Natural killer cell (primary cell): ENCODE data around the gene LIN54. TPM values are rescaled to one million over a fixed set of nuclear protein-coding genes. Genes with fewer than 3 reads are reported as not detected.

Source experiments
- ATAC-seq, 3 donors: fragments of 150-1000 bp in 2 of 3; fragments of 200-7000 bp in 1 of 3; cut with Tn5 transposase; 1 replicate in 1 of 3; 2 replicates in 2 of 3; pipeline ENCODE4 v1.10.0; 2021; ENCODE audit warnings: mild to moderate bottlenecking in 2 of 3, moderate library complexity in 2 of 3
- DNase-seq, 2 donors: peaks; one replicate each; pipeline versions ENCODE4 v3.0.0 to v3.0.0-alpha.2; 2013 to 2021; ENCODE audit warnings: mixed read lengths in 1 of 2
- H3K27ac ChIP-seq: one replicate; pipeline ENCODE4 v1.5.1; 2013; ENCODE audit warnings: mild to moderate bottlenecking, low read length
- H3K27me3 ChIP-seq: one replicate; pipeline ENCODE4 v1.6.1; 2013; ENCODE audit warnings: low read length; ENCODE audit not compliant: control insufficient read depth, insufficient read depth
- H3K36me3 ChIP-seq: one replicate; pipeline ENCODE4 v1.6.1; 2013; ENCODE audit warnings: low read length; ENCODE audit not compliant: control insufficient read depth, insufficient read depth
- H3K4me1 ChIP-seq: one replicate; pipeline ENCODE4 v1.6.1; 2013; ENCODE audit warnings: low read length; ENCODE audit not compliant: control insufficient read depth, insufficient read depth
- H3K4me3 ChIP-seq: one replicate; pipeline ENCODE4 v1.5.1; 2013; ENCODE audit warnings: low read length
- H3K9me3 ChIP-seq: one replicate; pipeline ENCODE4 v1.6.1; 2013; ENCODE audit warnings: low read length; ENCODE audit not compliant: control insufficient read depth, insufficient read depth
- H3K27ac Mint-ChIP-seq, 2 donors: one replicate each; pipeline ENCODE4 v1.8.0; 2022; ENCODE audit warnings: mild to moderate bottlenecking in 2 of 2, mixed read lengths in 2 of 2, moderate library complexity in 1 of 2
- H3K27me3 Mint-ChIP-seq, 2 donors: one replicate each; pipeline ENCODE4 v1.8.0; 2022; ENCODE audit warnings: low read depth in 2 of 2, mixed read lengths in 2 of 2
- H3K36me3 Mint-ChIP-seq: one replicate; pipeline ENCODE4 v1.8.0; 2022; ENCODE audit warnings: mixed read lengths
- H3K4me1 Mint-ChIP-seq, 2 donors: one replicate each; pipeline ENCODE4 v1.8.0; 2022; ENCODE audit warnings: mixed read lengths in 2 of 2
- H3K4me3 Mint-ChIP-seq: one replicate; pipeline ENCODE4 v1.8.0; 2022; ENCODE audit warnings: mild to moderate bottlenecking, moderate library complexity, mixed read lengths
- H3K9me3 Mint-ChIP-seq, 2 donors: one replicate each; pipeline ENCODE4 v1.8.0; 2022; ENCODE audit warnings: mixed read lengths in 2 of 2
- CTCF ChIP-seq: fragments of 200-600 bp; IDR thresholded peaks from one replicate; pipeline ENCODE4 v1.8.0; 2022; ENCODE audit warnings: antibody characterized with exemption
- WGBS: methylation state at CpG from one replicate; pipeline ENCODE4 v1.1.7; 2013; ENCODE audit warnings: missing lambda C conversion rate; ENCODE audit not compliant: insufficient coverage; 5-methylcytosine and 5-hydroxymethylcytosine counted together
- intact Hi-C: fragments of 100-400 bp; cut with micrococcal nuclease; formaldehyde crosslinking; loops from one replicate; pipeline ENCODE4 v1.14.2; 2022
- total RNA-seq, 4 donors: library from RNA; stranded (reverse); fragments of 120-200 nt in 1 of 4; gene quantifications; one replicate each; pipeline versions ENCODE4 v1.2.3 to v1.2.4, GENCODE V29; 2013 to 2022

LIN54 gene
- total RNA-seq, 3 donors from 2014 or later (not counting 1 experiment from before 2014, with no cell fraction given), result 16.6 to 20.1 (median 19.3) TPM

- H3K36me3 Mint-ChIP-seq, result no peaks in the 10 kb centered on the region
- no peak overlapping the region for H3K4me3 Mint-ChIP-seq
- peaks cover 6% of the 10 kb centered on the region for H3K36me3 ChIP-seq
- H3K9me3 Mint-ChIP-seq, result no peaks in the 10 kb centered on the region
- intact Hi-C loops, result no loop called here
- H3K27me3 Mint-ChIP-seq, result no peaks in the 10 kb centered on the region
- H3K27ac Mint-ChIP-seq, result no peak overlapping the region
- H3K27ac ChIP-seq, result no peak overlapping the region
- no peaks in the 10 kb centered on the region for H3K4me1 Mint-ChIP-seq
- ATAC-seq (no peak), DNase-seq (no peak)
- H3K4me3 ChIP-seq, result no peak overlapping the region
- no peaks in the 10 kb centered on the region for H3K4me1 ChIP-seq
- whole genome bisulfite sequencing, result no CpG with 5 or more reads among the region's 2 CpGs
- TF ChIP-seq CTCF, result no peak
- no peaks in the 10 kb centered on the region for H3K27me3 ChIP-seq
- H3K9me3 ChIP-seq, result no peaks in the 10 kb centered on the region
Observed at GRCh38 chr4:82913305-82913704, 97.3 kb downstream of the LIN54 start.

GRCh38 chr4:82909326-82909725 is 101.3 kb downstream of the LIN54 start:
- no peak overlapping the region for H3K4me3 Mint-ChIP-seq
- no peaks in the 10 kb centered on the region for H3K9me3 Mint-ChIP-seq

GRCh38 chr4:82906469-82906868 is 104.2 kb downstream of the LIN54 start:
- Histone ChIP-seq H3K9me3 (no peaks in the 10 kb centered on the region), H3K27ac (no peak overlapping the region), H3K4me3 (no peak overlapping the region), H3K36me3 (peaks cover 2% of the 10 kb centered on the region), H3K4me1 (no peaks in the 10 kb centered on the region), H3K27me3 (no peaks in the 10 kb centered on the region)
- no peak for DNase-seq
- TF ChIP-seq CTCF, result no peak
- intact Hi-C loops, result loop anchor here (10.0 kb wide), 1 partner anchor 1412 kb away; no protein-coding TSS in a partner anchor
- no peaks in the 10 kb centered on the region for H3K27me3 Mint-ChIP-seq
- H3K9me3 Mint-ChIP-seq, result no peaks in the 10 kb centered on the region
- H3K36me3 Mint-ChIP-seq, result no peaks in the 10 kb centered on the region
- ATAC-seq, result no peak
- H3K4me3 Mint-ChIP-seq, result no peak overlapping the region
- 95% methylated on average over 3 of the region's 3 CpGs for WGBS
- H3K4me1 Mint-ChIP-seq, result peaks cover 6% of the 10 kb centered on the region in 2 donors
- H3K27ac Mint-ChIP-seq, result no peak overlapping the region

More at GRCh38 chr4:82909326-82909725, 101.3 kb downstream of the LIN54 start:
- H3K9me3 ChIP-seq, result no peaks in the 10 kb centered on the region
- ATAC-seq, result no peak
- no peaks in the 10 kb centered on the region for H3K4me1 ChIP-seq
- Mint-ChIP-seq H3K27me3 (no peaks in the 10 kb centered on the region), H3K36me3 (no peaks in the 10 kb centered on the region), H3K4me1 (peaks cover 6% of the 10 kb centered on the region in 2 donors), H3K27ac (no peak overlapping the region)
- DNase-seq, result no peak
- WGBS, result no CpG with 5 or more reads among the region's 1 CpG
- H3K36me3 ChIP-seq, result peaks cover 2% of the 10 kb centered on the region
- no peak for TF ChIP-seq CTCF
- no peak overlapping the region for H3K27ac ChIP-seq
- intact Hi-C loops, result loop anchor here (10.0 kb wide), 1 partner anchor 1415 kb away; no protein-coding TSS in a partner anchor
- no peaks in the 10 kb centered on the region for H3K27me3 ChIP-seq
- no peak overlapping the region for H3K4me3 ChIP-seq

- ATAC-seq (peak in 1 of 3 donors; percentile 4), DNase-seq (peak in 1 of 2 donors; percentile 52)
- Histone ChIP-seq H3K27me3 (no peaks in the 10 kb centered on the region), H3K27ac (no peak overlapping the region), H3K4me1 (no peaks in the 10 kb centered on the region), H3K9me3 (no peaks in the 10 kb centered on the region), H3K36me3 (no peaks in the 10 kb centered on the region), H3K4me3 (no peak overlapping the region)
- Mint-ChIP-seq H3K4me3 (peak overlapping the region; percentile 3), H3K27ac (peak overlapping the region; percentile 47 to 81), H3K36me3 (no peaks in the 10 kb centered on the region), H3K9me3 (no peaks in the 10 kb centered on the region), H3K4me1 (peaks cover 6% of the 10 kb centered on the region in 2 donors), H3K27me3 (no peaks in the 10 kb centered on the region)
- intact Hi-C loops, result loop anchor here (2.0 to 10.0 kb wide), 2 partner anchors 14 to 1410 kb away; partner anchors contain the start of gene SEC31A
- TF ChIP-seq CTCF, result no peak
- 0% methylated on average over 1 of the region's 2 CpGs for WGBS
Observed at GRCh38 chr4:82905205-82905604, 105.4 kb downstream of the LIN54 start.
